ENCODE data around the gene CBX5.
"Not testable (repeated sequence)": the region's sequence is repeated elsewhere in the genome, so short reads cannot be mapped to it uniquely, and the experiment has no call there.

GRCh38 chr12:54312309-54312708, 32.4 kb upstream of the CBX5 start:
- TF ChIP-seq CTCF, POLR2A, EP300, POLR2AphosphoS5 (IDR thresholded peaks at IDR 0.05): not testable (repeated sequence)

All from sigmoid colon (tissue), 4 donors.